Sciatic nerve (tissue), 2 donors: ENCODE measurements around the gene EEFSEC. TPM values are rescaled to one million over a fixed set of nuclear protein-coding genes. Genes with fewer than 3 reads are reported as not detected.

Source experiments
- ATAC-seq: fragments of 200-7000 bp; cut with Tn5 transposase; one replicate; pipeline ENCODE4 v1.9.1; 2020; ENCODE audit warnings: mild to moderate bottlenecking, moderate library complexity
- DNase-seq: peaks from one replicate; pipeline ENCODE4 v3.0.0-alpha.2; 2020; ENCODE audit warnings: low spot score
- intact Hi-C: fragments of 100-400 bp; cut with DNase I; formaldehyde crosslinking; loops from one replicate; pipeline ENCODE4 v1.14.2; 2022
- total RNA-seq: library from RNA; stranded (reverse); fragmentation: NEBNext Ultra II Directional; extraction: Animal tissue kit (Norgen Biotek cat#: 25700); gene quantifications from one replicate; pipeline ENCODE4 v1.2.1, GENCODE V29; 2021
- donor health status: DM: no; HTN: no; CAD: no.
- donor health status: DM: no; HTN: no; CAD: no.

The EEFSEC gene
- total RNA-seq, 1 donor from 2014 or later = 14.8 TPM

DNA sequence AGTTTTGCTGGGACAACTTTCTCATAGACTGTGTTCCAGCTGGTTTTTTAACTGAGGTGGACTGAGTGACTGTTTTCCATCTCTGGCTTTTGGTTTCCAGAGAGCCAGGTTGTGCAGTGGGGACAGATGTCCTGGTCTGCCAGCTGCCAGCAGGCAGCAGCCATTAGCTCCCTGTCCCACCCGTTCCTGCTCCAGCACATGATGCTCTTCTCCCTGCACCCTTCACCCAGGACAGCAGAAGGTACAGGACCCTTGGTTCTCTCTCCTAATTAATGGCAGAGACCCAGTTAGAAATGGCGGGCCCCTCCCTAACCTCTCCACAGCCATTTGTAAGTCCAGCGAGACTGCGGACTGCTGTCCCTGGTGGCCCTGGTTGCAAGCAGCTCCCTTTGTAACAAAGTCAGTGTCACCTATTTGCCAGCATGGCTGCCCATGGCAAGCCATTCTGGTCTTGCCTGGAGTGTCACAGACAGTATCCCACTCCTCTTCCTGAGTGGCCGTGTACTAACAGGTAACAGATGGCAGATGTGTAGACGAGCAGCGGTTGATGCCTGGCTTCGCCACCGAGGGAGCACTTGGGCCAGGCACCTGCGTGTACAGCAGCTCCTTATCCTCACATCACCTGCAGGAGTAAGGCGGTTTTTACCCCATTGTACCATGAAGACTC, 165.1 kb downstream of the EEFSEC start:
- intact Hi-C loops = no loop called here
- DNase-seq = peak; percentile 45
- ATAC-seq = no peak

DNA sequence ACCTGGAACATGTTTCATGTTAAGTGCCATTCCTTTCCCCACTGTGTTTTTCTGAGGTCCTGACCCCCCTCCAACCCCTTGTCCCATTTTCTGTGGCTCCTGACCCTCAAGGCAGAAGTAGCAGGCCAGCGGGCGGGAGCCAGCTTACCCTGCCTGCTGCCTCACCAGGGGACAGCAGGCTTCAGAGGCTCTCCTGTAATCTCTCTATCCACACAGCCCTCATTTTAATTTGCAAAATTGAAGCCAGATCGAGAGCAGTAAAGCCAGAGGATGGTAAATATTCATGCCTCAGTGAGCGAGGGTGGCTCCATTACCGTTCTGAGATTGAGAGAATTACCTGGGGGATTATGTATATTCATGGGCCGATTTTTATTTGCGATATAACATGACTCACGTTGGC, 165.8 kb downstream of the EEFSEC start:
- ATAC-seq (no peak), DNase-seq (peak; percentile 38)
- intact Hi-C loops = no loop called here

DNA sequence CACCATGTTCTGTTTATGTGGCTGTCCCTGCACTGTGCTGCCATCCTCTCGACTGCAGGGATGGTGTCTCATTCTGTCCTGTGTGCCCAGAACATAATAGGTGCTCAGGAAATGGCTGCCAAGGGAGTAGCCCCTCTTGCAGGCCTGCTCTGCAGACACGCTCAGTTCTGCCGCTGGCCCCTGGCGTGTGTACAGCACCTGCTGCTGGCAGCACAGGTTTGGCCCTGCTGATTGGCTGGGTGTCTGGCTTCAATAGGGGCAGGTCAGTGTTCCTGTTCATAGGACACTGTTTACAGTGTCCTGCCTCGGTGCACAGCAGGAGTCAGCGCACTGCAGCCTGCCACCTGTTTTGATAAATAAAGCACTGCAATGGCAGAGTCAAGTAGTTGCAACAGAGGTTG, 166.5 kb downstream of the EEFSEC start:
- intact Hi-C loops = loop anchor here (10.0 kb wide), 1 partner anchor 155 kb away; no protein-coding TSS in a partner anchor
- ATAC-seq (no peak), DNase-seq (no peak)

DNA sequence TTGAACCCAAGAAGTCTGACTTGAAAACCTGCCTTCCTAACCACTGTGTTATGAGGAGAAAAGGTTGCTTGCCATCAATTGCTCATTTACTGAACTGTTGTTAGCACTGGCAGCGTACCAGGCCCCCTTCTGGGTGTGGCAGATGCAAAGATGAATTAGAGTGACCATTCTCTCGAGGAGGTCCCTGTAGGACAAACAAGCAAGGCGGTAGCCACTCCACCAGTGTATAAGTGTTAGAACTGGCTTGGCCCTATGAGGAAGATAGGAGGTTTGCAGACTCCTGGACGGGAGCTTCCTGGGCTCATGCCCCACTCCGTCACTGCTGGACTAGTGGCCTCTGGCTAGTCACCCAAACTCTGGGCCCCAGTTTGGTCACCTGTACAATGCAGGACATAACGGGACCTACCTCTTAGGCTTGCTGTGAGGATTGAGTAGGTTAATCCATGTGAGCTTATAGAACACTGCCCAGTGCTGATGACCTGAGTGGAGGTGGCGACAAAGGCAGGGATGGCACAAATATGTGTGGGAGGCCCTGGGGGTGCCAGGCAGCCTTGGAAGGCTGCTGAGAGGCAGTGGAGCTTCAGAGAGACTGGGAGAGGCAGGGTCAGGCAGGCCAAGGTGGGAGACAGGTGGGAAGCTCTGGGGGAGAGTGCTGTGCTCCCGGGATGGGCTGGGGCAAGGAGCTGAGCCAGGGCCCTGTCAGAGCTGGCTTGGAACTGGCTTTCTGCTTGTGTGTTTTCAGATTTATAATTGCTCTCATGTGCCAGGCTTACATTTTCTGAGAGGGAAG, 167.5 kb downstream of the EEFSEC start:
- intact Hi-C loops = loop anchor here (10.0 kb wide), 1 partner anchor 156 kb away; no protein-coding TSS in a partner anchor
- ATAC-seq (no peak), DNase-seq (no peak)

DNA sequence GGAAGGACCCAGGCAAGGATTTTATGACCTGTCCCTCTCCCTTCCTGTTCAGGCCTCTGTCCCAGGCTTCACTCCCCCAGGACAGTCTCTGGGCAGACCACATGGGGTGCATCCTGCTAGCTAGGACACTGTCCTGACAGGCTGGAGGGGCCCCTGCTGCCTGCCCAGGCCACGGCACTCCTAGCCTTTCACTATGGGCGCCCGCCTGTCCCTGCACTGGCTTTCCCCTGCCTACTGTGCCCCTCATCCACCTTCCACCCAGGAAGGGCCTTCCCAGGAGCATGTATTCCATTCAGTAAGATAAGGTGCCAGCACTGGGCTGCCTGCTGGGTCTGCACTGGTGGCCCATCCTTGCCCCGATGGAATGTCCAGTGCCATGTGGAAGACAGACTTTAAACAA, 168.1 kb downstream of the EEFSEC start:
- DNase-seq (no peak), ATAC-seq (no peak)
- intact Hi-C loops = loop anchor here (10.0 kb wide), 1 partner anchor 157 kb away; no protein-coding TSS in a partner anchor

DNA sequence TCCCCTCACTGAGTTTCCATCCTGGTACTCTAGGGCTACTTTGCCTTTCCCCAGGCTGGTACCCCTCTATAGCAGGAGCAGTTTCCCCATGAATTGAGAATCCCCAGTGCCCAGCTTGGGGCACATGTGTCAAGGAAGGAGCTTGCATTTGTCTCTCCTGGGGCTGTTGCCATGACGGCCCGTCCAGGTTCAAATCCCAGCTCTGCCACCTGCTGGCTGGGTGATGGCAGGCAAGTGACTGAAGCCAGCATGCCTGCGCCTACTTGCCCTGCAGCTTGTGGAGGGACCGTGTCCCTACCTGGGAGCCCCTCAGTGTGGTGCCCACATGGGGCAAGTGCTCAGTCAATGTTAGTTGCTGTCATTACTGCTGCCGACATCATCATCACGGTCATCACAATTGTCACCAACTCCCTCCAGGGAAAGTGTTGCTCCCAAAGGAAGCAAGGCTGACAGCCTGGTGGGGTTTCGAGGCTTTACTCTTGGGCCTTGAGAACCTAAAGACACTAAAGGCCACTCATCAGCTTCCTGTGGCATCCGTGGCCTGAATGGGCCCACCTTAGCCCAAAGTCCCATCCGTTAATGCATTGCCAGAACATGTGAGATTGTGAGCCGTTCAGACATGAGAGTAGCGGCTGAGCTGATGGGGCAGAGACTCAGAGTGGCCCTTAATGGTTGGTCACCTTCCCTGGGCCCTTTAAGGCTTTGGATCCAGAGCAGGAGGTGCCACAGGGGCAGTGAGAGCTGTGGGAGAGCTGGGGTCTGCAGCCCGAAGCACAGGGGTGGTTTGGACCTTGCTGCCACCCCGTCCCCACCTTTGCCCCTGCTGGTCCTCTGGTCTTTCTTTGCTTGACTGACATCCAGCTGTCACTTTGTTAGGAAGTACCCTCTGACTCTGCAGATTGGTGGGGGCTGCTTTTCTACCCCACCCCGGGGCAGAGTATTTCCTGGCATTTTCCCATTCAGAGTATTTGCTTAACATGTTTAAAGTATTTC, 169.0 kb downstream of the EEFSEC start:
- intact Hi-C loops = loop anchor here (10.0 kb wide), 1 partner anchor 158 kb away; no protein-coding TSS in a partner anchor
- peak; percentile 74 for DNase-seq
- ATAC-seq = peak; percentile 60

DNA sequence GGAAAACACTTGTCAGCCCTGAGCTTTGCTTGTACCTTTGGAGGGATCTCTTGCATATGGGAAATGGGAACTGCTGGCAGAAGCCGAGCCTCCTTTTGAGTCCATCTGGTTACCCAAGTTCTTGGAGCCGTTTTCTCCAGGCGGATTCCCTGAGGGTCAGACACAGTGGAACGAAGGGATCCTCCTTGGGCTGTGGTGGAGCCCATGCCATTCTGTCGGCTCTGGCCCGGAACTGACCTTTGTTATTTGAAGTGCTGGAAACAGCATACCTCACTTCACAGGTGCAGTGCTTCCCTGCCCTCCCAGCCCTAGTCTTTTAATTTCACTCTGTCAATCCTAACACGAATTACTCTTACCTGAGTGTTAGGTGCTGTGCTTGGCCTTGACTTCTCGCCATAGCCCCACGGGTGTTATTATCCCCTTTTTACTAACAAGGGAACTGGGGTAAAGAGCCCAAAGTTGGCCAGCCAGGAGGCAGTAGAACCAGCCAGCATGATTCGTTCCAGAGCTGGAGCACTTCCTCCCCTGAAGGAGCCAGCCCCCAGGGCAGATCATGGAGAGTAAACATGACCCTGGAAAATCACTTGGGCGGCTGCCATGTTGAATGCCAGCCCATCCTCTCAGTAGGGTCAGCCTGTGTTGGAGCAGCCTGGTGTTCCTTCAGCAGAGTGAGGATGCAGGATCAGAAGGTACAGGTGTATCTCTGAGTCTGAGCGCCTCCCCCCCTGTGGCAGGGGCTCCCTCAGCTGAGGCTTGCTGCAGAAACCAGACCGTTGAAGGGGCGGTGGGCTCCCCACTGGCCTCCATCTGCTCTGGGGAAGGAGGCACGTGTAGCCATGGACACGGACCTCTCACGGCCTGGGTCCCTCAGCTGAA, 170.2 kb downstream of the EEFSEC start:
- intact Hi-C loops = loop anchor here (10.0 kb wide), 1 partner anchor 159 kb away; no protein-coding TSS in a partner anchor
- no peak for DNase-seq
- no peak for ATAC-seq

DNA sequence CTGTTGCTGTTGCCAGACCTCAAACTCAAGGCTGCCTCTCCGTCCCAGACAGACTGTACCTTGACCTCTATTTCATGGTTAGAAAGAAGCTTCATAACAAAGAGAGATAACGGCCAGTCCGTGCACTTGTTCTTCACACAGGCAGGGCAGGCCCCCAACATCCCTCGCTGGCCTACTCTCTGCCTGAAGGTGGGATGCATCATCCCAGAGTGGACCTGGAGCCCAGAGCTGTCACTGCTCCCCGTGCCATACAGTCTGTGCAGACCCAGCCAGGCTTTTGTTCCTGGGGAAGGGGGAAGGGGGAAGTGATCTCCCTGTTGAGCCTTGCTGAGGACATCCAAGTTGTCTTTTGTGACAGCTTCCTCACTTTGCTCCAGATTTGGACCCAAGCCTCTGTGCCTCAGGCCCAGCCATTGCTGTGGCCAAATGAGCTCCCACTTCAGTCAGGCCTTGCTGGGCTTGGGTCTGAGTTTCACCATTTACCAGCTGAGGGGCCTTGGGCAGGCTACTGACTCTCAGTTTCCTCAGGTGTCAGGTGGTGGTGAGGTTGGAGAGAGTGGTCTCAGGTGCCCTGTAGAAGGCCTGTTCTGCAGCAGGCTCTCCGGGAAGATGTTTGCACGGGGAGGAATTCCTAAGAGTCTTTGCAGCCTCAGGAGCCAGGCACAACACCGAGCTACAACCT, 171.8 kb downstream of the EEFSEC start:
- ATAC-seq = no peak
- peak; percentile 36 for DNase-seq
- intact Hi-C loops = loop anchor here (10.0 kb wide), 1 partner anchor 160 kb away; no protein-coding TSS in a partner anchor

DNA sequence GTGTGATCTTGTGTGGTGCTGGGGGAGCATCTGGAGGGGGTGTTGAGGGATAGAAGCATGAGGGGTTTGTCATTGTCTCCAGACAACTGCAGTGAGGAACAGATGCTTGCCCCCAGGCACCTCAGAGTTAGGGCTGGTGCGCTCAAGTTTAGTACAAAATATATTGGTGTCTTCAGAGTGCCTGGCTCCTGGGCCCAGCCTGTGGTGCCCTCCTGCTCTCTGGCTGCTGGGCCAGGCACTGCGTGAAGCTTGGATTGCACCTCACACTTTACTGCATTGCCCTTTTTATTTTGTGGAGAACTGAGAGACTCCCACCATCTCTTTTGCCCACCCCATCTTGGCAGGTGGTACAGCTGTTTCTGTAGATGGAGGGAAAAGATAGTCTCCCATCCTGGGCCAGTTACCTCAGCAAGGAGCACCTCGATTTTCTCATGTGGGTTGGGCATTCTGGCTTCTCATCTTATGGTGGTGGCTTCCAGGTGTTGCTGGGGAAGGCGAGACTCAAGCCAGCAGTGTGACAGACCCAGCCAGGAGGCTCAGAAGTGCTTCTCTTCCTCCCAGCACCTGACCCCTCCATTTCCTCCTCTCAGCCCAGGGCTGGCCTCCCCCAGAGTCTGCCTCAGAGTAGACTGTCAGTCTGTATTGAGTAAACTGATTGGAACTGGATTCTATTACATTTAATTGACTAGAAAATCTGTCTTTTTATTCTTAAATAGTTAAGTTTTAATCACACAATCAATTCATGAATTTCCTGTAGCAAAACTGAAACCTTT, 173.0 kb downstream of the EEFSEC start:
- no peak for DNase-seq
- intact Hi-C loops = loop anchor here (10.0 kb wide), 1 partner anchor 161 kb away; no protein-coding TSS in a partner anchor
- ATAC-seq = no peak

DNA sequence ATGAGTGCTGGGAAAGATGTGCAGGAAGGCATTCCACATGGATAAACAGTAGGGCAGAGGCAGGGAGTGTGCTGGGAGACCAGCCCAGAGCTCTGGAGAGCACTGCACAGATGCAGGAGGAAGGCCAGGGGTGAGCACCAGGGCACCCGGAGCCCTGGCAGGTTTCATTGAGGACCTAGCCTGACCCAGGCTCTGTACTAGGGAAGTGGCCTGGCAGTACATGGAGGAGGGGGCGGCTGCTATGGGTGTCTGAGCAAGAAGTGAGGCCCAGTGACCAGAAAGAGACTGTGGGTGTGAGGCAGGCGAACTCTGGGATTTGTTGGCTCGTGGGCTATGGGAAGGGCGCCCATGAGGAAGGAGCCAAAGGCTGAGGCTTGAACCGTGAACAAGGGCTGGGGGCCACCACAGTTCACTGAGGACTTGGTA, 174.3 kb downstream of the EEFSEC start:
- intact Hi-C loops = loop anchor here (10.0 kb wide), 1 partner anchor 163 kb away; no protein-coding TSS in a partner anchor
- ATAC-seq = no peak
- no peak for DNase-seq

DNA sequence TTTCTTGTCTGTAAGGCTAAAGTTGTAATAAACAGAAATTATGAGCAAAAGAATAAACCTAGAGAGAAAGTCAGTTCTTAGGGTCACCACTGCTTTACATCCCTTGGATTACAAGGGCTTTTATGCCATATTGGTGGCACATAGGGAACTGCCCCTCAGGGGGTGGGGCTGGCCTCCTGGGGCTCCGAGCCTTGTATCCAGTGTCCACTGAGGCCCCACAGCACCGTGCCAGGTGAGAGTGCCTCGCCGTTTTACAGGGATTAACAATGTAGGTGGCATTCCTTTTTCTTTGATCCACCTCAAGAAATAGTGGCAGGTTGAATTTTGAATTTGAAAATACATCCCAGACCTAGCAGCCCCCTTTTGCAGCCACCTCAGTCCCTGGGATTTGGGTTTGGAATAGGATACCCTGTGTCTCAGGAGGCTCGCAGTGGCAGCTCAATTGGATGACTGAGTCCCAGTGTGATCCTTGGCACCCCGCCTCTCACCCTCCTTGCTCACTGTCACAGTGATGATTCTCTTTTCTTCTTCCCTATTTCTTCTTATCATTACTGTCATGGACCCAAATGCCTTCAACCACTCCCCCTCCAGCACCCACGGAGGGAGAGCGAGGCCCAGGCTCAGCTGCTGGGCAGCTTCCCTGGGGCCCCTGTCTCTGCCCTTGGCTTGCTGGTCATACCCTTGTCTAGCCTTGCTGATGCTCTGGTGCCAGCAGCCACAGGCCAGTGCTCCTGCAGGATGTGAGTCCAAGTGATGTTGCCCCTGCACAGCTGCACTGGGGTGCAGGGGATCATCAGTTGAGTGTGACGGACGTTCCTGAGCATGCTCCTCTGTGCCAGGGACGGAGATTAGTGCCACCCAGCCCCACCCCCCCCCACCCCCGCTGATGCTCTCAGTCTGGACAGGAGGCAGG, 175.5 kb downstream of the EEFSEC start:
- intact Hi-C loops = loop anchor here (10.0 kb wide), 1 partner anchor 164 kb away; no protein-coding TSS in a partner anchor
- no peak for DNase-seq
- no peak for ATAC-seq

DNA sequence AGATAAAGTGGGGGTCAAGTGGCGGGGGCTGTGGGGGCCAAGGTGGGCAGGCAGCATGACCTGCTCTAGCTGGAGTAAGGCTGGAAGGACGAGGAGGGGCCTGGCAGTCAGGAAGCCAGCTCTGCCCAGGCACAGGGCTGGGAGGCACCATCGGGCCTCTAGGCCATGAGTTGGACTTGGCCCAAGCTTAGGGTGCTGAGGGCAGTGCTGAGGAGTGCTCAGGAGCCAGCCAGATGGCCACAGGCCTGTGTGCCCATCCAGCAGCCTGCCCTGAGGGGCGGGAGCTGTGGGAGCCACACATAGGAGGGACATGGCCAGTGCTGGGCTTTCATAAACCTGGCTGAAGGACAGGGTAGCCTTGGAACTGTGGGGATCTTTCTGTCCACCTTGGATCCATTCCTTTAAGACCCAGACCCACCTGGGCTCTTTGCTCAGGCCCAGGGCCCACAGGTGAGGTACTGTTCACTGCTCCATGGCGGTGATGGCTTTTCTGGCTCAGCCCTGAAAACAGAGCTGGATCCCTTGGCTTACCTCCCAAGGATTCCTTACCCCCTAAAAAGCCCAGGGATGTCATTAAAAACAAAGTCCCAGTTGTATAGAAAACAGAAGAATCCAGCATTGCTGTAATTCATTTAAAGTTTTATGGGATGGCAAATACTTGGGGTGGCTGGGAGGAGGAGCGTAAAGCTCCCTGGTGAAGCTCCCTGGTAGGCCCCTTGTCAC, 176.4 kb downstream of the EEFSEC start:
- intact Hi-C loops = loop anchor here (10.0 kb wide), 1 partner anchor 165 kb away; no protein-coding TSS in a partner anchor
- ATAC-seq = no peak

DNA sequence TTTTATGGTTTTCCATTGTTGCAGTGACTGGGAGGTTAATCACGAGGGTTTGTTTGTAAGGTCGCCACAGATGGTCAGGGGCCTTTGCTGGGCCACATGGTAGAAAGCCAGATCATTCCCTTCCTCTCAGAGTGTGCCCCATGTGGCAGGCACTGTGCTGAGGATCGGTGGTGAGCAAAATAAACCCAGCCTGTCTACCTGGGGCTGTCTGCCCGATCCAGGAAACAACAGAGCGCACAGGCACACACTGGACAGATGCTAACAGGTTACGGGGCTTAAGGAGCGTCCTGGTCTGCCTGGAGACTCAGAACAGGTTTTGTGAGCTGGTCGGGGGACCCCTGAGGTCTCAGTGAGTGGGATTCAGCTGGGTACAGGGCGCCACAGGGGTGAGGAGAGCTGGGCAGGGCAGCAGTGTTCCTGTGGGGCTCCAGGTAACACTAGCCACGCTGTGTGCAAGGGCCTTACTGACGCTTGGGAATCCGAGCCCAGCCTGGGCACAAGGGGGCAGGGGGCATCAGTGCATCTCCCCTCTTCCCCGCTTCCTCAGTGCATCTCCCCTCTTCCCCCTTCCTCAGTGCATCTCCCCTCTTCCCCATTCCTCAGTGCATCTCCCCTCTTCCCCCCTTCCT, 177.0 kb downstream of the EEFSEC start:
- ATAC-seq (no peak), DNase-seq (no peak)
- intact Hi-C loops = no loop called here

More for the DNA sequence above, 176.4 kb downstream of the EEFSEC start:
- no peak for DNase-seq

DNA sequence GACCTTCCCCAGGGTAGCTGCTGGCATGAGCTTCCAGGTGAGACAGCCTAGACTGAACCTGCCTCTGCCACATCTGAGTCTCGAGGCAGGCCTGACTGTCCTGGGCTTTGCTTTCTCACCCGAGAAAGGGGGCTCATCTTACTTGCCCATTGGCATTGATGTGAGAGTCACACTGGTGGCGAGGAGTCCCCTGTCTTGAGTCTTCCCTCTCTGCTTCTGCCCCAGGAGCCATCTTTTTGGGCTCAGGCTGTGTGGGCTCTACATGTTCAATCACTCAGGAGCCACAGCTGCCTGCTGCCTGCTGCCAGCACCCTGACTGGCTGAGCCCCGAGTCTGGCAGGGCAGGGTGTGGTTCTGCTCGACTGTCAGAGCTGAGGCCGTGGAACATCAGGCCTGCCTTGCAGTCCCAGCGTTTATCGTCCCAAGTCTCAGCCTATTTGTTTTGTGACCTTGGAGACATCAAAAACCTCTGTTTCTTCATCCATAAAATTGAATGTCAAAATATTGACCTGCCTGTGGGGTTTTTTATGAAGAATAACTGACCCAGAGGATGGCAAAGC, 180.9 kb downstream of the EEFSEC start:
- no peak for ATAC-seq
- intact Hi-C loops = no loop called here
- no peak for DNase-seq
